ENCODE results near the gene C1orf105.

DNA sequence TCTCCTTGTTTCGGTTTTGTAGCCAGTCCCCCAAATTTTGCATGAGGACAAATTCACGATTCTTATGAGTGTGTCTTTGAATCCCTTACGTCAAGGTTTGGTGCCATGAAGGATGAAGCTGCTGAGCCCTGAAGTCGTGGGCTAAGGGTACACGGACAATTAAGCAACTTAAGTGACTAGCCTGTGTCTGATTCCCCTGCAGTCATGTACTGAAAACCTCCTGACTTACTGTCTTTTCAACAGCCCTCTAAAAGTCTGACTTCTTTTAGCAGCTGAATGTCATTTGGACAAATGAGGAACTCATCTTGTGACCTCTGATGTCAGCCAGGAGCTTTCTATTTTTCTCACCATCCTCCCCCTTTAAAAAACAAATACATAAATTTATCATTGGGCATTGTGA lies 27.1 kb upstream of the C1orf105 start:
- TF ChIP-seq GATAD2B (conservative IDR thresholded peaks at IDR 0.05; ENCODE audit: low read depth) = no peak
- no peak for TF ChIP-seq ZBED1 (IDR thresholded peaks at IDR 0.05; ENCODE audit: borderline replicate concordance)
- peak; percentile 29; the same call in 1 of the 2 replicates for TF ChIP-seq NBN (IDR thresholded peaks at IDR 0.05)
- TF ChIP-seq, protein P1, sequence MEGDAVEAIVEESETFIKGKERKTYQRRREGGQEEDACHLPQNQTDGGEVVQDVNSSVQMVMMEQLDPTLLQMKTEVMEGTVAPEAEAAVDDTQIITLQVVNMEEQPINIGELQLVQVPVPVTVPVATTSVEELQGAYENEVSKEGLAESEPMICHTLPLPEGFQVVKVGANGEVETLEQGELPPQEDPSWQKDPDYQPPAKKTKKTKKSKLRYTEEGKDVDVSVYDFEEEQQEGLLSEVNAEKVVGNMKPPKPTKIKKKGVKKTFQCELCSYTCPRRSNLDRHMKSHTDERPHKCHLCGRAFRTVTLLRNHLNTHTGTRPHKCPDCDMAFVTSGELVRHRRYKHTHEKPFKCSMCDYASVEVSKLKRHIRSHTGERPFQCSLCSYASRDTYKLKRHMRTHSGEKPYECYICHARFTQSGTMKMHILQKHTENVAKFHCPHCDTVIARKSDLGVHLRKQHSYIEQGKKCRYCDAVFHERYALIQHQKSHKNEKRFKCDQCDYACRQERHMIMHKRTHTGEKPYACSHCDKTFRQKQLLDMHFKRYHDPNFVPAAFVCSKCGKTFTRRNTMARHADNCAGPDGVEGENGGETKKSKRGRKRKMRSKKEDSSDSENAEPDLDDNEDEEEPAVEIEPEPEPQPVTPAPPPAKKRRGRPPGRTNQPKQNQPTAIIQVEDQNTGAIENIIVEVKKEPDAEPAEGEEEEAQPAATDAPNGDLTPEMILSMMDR (IDR thresholded peaks at IDR 0.05 in 2 of 3, conservative IDR thresholded peaks at IDR 0.05 in 1 of 3; ENCODE audit: control insufficient read depth in 2 of 3, extremely low read depth in 1 of 3, insufficient read depth in 1 of 3, low read depth in 3 of 3, low read length in 3 of 3) = no peak
- no peak for TF ChIP-seq EED (IDR thresholded peaks at IDR 0.05; ENCODE audit: low read depth)
- no peak for TF ChIP-seq ZNF274 (IDR thresholded peaks at IDR 0.05; ENCODE audit: insufficient read depth, insufficient read length)
- TF ChIP-seq EGR1 (IDR thresholded peaks at IDR 0.05; ENCODE audit: borderline replicate concordance in 1 of 2, low read depth in 2 of 2, low read length in 2 of 2) = no peak
- TF ChIP-seq FOXM1 (IDR thresholded peaks at IDR 0.05; ENCODE audit: low read depth, low read length) = no peak

All from GM12878 (cell line).